GM18873 (cell line): ENCODE data around the gene KDM4B.

Experiments
- ATAC-seq: cut with Tn5 transposase; IDR thresholded peaks from one replicate; pipeline ENCODE4 v1.9.1; 2021; ENCODE audit warnings: mild to moderate bottlenecking, moderate library complexity, moderate number of reproducible peaks; ENCODE audit not compliant: unreplicated experiment, low FRiP score

The KDM4B gene

DNA sequence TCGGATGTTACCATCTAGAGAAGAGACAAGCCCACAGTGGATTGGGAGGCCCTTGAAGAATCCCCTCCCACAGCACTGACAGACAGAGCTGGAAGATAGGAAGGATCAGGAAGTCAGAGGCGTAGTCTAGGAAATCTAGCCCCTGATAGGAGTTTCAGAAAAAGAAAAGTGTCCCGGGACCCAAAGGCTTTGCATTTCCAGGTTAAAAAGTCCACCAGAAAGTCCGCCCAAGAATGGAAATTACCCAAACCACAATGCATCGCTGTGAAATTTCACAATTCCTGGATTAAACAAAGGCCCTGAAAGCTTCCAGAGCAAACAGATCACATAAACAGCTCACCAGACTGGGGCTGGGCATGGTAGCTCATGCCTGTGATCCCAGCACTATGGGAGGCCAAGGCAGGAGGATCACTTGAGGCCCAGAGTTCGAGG lies 146.9 kb downstream of the KDM4B start:
- no peak for ATAC-seq

DNA sequence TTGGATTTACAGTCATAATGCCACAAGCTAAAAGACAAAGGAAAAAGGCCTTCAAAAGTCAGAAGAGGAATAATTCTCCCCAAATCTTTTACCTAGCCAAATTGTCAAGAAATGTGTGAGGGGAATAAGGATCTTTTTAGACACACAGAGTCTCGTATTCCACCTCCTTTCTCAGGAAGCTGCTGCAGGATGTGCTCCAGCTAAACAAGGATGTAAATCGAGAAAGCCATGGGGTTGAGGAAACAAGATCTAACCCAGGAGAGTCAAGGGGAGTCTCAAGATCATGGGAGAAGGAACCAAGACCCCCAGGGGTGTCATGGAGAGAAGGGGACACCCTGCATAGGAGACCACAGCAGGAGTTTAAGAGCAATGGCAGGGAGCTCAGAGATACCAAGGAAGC lies 147.4 kb downstream of the KDM4B start:
- no peak for ATAC-seq

DNA sequence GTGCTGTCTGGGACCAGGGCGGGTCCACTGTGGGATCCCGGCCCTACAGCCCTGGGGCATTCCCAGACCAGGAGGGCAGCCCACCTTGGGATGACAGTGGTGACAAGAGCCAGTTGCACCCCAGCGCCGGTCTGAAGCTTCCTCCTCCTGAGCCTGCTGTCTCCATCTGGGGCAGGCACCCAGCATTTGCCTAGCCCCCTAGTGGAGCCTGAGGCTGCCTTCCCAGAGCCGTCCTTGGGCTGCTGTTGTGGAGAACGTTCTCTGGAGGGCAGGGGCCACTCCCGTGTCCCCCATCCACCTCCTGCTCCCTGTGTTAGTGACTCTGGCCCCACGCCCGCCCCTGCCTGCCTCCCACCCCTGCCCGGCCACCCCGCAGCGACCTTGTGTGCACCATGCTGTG lies 148.5 kb downstream of the KDM4B start:
- no peak for ATAC-seq

DNA sequence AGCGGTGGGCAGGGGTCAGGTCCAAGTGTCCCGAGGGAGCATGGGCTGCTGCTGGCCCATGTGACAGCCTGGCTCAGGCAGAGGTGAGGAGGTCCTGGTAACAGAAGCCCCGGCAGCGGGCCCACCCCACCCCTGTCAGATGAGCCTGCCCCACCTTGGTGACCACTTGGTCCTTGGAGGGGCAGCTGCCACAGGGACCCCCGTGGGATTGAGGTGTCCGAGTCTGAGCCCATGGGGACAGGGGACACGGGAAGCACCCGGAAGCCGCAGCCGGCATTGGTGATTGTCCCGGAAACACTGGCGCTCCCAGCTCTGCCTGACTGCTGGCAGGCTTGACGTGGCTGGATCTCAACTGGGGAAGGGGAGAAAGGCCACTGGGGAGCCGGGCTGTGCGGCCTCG lies 149.1 kb downstream of the KDM4B start:
- no peak for ATAC-seq

DNA sequence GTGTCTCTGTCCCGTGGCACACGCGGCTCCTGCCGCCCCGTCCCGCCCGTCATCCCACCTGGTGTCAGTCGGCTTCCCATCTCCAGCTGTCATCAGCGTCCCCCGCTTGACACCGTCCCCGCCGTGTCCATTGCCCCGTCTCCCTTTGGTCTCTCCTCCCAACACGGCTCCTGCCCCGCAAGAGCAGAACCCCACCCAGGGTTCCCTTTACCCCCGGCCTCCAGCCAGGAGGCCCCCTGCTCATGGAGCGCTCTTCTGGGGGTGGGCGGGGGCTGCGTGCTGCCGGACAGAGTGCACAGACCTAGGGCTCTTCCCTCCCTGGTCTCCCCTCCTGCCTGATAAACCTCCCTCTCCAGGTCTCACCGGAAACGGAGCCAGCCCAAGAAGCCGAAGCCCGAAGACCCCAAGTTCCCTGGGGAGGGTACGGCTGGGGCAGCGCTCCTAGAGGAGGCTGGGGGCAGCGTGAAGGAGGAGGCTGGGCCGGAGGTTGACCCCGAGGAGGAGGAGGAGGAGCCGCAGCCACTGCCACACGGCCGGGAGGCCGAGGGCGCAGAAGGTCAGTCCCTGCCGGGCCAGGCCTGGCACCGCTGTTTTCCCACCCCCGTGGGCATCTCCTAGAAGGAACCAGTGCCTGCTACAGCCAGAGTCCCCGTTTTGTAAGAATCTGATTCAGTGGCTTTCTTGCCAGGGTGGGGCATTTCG lies 150.5 kb downstream of the KDM4B start:
- no peak for ATAC-seq

DNA sequence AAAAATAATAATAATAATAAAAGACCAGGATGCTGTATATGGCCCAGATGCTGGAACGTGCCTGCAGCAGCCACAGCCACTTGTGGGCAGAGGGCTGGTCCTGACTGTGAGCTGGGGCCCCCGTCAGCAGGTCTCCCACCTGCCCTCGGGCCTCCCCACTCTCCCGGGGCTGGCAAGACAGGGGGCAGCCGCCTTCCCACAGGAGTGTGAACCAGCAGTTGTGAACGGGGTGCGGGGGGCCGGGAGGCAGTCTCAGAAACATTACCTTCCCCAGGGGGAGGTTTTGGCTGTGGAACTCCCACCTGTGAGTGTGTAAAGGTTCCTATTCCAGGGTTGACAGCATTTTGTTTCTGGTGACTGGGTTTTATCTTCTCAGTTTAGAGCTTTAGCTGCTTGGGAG lies 151.4 kb downstream of the KDM4B start:
- no peak for ATAC-seq

DNA sequence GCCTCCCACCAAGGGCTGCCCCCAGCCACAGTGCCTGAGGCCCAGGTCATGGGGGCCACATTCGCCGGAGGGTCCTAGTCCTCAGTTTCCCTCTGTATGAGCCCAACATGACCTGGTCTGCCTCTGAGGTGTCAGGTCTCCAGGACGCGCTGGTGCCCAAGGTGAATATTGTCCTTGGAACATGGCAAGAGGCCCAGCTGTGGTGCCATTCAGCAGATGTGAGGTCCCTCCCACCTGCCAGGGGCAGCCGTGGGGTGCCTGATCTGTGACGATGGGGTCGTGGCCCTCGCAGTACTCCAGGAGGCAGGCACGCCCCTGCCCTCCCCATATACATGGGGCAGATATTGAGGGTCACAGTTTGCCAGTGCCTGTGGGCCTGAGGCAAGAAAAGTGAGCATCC lies 151.9 kb downstream of the KDM4B start:
- ATAC-seq = no peak

DNA sequence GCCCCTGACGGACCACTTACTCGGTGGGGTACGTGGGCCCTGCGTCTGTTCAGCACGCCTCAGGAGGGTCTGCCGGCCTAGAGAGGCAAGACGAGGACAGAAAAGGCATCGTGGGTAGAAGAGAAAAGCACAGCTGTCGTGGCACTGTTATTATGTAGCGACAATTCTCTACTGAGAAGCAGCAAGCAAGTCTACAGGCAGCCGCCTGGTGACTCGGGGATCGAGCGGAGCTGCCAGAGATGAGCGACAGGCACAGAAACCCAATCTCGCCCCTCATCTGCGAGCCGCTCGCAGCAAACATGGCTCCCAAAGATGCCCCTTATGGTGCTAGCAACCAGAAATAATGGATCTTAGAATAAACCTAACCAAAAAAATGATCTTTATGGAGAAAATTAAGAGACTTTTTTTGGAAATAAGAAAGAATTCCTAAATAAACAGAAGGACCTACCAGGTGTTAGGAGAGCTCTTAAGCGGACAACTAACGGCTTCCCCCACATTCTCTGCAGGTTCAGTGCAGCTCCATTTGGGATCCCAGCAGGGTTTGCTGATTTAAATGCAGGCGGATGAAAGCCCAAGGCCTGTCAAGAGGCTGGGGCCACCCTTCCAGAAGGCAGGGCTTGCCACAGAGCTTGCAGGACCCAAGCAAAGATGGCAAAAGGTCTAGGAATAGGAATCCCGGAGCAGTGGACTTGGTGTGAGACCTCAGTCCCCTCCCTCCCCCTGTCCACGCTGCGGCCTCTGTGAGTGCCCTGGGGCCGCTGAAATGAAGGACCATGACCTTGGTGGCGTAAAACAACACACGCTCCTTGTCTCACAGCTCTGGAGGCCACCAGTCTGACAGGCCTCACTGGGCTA lies 152.6 kb downstream of the KDM4B start:
- ATAC-seq = no peak

DNA sequence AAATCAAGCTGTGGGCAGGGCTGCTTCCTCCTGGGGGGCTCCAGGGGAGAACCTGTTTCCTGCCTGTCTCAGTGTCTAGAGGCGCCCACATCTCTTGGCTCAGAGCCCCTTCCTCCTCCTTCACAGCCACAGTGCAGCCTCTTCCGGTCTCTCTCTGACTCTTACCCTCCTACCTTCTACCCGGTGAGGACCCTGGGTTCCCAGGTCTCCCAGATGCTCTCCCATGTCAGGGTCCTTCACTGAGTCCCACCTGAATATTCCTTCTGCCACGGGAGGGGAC lies 153.1 kb downstream of the KDM4B start:
- ATAC-seq = no peak

DNA sequence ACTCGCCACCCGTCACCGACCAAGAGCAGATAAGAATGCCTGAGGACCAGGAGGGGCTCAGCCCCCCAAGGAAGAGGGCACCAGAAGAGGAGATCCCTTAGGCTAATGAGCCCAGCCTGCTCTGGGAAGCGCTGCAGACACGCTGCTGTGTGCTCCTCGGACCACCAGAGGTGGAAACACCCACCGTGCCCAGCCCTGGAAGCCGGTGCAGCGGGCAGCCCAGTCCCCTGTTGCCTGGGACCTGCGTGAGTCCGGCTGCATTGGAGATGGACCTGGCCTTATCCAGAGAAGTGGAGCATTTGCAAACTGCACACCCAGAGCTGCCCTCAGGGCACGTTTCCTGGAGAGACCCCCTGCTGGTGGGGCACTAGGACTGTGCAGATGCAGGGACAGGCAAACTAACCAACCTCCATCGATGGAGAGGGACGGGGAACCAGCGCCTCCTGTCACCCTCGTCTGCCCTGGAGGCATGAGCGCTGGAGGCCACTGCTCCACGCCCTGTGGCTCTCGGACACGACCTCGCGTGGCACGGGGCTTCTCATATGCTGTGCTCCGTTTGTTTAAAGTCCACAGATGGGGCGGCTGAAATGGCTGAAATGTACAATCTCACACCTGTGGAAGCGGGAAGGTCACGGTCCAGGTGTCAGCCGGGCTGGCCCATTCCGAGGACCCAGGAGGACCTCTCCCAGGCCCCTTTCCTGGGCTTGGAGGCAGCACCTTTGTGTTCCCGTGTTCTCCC lies 153.9 kb downstream of the KDM4B start:
- no peak for ATAC-seq

DNA sequence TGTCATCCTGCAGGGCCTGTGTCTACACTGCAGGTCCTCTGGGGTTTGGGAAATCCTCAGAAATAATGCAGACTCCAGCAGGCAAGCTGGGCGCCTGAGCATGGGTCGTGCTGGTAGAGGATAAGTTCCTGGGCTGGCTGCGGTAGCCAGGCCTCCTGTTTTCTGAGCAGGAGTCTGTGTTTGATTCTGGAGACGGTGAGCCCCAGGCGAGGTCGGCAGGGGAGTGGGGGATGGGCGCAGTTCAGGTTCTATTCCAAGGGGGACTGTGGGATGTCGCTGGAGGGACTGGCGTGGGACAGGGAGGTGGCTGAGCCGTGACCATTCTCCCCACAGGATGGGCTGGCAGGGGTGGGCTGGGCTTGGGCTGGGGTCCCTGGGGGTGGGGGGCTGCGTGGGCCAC lies 154.7 kb downstream of the KDM4B start:
- no peak for ATAC-seq

DNA sequence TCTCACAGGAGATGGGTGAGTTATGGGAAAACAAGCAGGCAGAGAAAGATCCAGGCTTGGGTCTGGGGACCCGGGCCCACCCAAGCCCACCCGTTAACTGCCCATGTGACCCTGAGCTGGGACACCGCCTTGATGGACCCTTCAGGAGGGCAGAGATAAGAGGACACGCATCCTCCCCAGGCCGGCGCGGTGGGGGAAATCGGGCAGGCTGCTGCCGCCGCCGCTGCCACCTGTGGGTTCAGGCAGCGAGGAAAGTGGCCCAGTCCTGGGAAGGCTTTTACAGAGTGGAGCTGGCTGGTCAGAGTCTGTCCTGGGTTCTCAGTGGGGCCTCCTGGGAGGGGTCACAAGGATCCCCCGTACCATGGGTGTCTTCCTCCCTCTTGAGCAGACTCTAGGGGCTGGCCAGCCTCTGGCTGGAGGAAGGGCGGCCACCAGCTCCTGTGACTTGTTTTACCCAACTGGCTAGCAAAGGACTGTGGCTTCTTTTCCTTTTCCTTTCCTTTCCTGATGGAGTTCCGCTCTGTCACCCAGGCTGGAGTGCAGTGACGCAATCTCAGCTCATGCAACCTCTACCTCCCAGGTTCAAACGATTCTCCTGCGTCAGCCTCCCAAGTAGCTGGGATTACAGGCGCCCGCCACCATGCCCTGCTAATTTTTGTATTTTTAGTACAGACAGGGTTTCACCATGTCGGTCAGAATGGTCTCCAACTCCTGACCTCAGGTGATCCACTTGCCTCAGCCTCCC lies 155.4 kb downstream of the KDM4B start:
- ATAC-seq = no peak

DNA sequence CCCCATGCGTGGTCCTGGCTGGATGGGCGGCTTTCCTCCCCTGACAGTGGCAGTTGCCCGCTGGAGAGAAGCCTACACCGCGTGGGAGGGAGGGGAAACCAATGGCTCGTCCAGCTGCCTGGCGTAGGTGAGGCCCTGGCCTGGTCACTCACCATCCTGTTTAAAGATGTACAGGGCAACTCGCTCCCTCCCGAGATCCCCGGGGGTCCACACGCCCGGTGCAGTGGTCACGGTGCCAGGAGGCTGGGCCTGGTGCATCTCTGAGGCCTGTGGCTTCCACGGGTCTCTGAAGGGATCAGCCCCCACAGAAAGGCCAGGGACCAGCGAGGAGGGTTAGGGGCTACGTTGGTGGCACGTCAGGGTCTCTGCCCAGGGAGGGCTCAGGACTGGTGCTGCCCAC lies 156.5 kb downstream of the KDM4B start:
- no peak for ATAC-seq

DNA sequence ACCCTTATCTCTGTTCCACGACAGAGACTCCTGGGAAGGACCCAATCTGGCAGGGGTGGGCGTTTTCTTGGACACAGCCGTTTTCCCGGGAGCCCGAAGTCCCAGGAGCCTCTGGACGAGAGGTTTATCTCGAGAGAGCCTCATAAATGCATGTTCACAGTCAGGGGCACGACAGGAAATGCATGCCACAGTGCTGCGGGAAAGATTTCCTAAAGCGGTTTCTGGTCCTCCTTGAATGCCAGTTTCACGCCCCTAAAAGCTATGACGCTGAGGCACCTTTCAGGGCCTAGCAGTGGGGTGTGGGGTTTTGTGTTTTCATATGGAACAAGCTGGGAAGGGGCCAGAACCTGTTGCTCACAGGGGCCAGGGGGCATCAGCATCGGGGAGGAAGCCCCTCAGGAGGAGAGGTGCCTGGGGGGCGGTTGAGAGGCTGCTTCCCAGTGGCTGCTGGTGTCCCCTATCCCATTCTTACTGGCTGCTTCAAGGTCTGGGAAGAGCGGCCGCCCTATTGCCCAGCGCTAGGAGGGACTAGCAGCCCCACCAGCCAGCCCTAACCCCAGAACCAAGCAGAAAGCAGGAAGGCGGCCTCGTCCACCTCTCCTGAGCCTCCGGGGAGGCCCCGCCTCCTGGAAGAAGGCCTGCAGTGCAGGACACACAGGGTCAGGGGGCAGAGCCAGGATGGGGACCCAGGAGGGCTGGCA lies 157.0 kb downstream of the KDM4B start:
- no peak for ATAC-seq

DNA sequence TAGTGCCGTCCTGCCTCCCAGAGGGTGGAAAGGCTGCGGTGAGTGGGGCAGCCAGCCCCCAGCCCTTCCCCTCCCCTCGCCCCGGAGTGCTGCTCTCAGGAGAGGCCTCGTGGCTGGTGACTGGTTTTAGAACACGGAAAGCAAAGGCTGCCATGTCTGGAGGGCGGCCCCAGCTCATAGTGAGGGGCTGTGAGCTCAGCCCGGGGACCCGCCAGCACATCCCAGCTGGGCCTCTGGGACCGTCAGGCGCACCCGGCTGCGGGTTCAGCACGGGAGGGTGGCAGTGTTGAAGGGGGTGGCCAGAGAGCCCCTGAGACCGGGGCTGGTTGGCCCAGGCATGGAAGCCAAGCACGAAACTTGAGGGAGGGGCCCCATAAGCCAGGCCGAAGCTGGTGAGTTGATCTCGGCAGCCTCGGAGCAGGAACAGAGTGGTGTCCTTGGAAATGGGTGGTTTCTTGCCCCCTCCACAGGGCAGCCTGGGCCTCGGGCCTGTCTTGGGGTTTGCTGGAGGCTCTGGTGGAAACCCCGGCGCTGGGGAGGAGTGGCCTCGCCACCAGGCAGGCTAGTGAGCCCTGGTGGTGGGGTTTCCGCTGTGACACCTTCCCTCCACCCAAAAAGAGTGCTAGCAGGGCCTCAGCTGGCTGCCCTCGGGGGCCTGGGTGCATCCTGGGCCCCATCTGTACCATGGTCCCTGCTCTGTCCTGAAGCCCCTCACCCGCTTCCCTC lies 157.7 kb downstream of the KDM4B start:
- no peak for ATAC-seq

DNA sequence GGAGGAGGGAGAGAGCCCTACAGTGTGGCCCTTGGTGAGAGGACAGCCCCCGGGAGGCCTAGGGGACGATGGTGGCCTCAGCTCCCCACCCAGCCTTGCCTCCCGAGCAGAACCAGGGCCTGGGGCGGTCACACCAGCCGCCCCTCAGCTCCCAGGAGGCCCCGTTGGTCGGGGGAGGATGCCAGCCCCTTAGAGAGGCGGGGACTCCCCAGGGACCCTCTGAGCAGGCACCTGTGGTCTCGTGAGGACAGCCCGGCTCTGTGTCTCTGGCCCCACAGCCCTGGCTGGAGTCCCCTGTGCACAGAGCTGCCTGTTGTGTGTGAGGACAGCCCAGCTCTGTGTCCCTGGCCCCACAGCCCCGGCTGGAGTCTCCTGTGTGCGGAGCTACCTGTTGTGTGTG lies 158.8 kb downstream of the KDM4B start:
- no peak for ATAC-seq

DNA sequence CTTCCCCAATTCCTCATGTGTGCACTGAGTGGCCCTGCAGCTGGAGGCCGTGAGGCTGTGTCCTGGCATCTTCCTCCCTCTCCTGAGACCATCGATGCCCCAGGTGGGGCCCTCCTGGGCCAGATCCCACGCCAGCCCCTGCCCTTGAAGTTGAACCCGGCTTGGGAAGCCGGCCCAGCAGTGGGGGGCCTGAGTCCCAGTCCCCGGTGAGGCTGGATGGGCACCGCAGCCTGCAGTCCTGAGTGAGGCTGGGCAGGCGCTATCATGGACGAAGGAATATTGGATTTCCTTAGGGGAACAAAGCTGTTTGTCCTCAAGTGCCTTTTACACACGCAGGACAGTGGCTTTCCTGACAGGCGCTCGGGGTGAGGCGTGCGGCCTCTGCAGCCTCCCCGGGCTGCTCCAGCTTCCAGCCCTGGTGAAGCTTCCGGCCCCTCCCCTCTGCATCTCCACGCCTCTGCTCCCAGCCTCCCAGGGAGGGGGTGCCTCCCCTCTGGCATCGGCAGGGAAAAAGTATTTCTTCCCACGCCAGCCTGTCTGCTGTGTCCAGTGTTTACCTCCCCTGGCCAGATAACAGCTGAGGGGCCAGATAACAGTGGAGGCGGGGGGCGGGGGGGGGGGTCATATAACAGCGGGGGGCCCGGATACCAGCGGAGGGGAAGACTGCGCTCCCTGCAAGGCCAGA lies 159.5 kb downstream of the KDM4B start:
- no peak for ATAC-seq

DNA sequence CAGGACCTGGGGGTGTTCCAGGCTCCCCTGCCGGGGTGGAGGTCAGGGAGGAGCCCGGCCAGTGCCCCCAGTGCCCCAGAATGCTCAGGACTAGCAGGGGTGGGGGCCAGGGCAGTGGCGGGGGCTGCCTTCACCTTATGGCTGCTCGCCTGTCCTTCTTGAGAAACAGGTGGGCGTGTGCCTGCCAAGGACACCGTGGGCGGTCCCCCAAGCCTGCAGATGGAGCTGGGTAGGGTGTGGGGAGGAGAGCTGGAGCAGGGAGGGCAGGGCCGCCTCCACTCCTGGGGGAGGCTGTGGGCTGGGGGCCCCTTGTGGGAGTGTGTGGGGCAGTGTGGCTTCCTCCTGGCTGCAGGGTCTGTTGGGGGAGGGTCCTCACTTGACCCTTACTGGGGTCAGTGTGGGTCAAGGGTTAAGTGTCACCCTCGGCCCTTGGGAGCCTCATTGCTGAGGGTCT lies 160.1 kb downstream of the KDM4B start:
- no peak for ATAC-seq

DNA sequence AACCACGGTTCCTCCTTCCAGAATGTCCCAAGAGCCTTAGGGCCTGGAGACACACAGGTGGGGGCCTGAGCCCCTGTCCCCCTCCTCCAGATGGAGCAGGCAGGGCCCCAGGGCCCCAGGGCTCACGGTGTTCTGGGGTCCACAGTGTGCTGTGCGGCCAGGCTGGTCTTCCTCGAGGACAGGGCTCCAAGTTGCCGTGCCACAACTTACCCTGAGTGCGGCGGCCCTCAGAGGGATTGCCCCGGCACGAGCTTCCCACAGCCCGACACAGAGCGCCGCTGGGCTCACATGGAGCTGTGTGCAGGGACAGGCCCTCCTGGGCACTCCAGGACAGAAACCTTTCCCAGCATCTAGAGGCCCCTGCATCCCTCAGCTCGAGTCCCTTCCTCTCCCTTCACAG lies 160.8 kb downstream of the KDM4B start:
- ATAC-seq = no peak
